Activated CD4-positive, alpha-beta T cell treated with anti-CD3 and anti-CD28 coated beads for 1 hour (primary cell): ENCODE measurements around the gene POLA1.
"Not testable (repeated sequence)": the region's sequence is repeated elsewhere in the genome, so short reads cannot be mapped to it uniquely, and the experiment has no call there.

Experiments
- DNase-seq: peaks from one replicate; pipeline ENCODE4 v3.0.0-alpha.2; 2020

POLA1 gene, protein sequence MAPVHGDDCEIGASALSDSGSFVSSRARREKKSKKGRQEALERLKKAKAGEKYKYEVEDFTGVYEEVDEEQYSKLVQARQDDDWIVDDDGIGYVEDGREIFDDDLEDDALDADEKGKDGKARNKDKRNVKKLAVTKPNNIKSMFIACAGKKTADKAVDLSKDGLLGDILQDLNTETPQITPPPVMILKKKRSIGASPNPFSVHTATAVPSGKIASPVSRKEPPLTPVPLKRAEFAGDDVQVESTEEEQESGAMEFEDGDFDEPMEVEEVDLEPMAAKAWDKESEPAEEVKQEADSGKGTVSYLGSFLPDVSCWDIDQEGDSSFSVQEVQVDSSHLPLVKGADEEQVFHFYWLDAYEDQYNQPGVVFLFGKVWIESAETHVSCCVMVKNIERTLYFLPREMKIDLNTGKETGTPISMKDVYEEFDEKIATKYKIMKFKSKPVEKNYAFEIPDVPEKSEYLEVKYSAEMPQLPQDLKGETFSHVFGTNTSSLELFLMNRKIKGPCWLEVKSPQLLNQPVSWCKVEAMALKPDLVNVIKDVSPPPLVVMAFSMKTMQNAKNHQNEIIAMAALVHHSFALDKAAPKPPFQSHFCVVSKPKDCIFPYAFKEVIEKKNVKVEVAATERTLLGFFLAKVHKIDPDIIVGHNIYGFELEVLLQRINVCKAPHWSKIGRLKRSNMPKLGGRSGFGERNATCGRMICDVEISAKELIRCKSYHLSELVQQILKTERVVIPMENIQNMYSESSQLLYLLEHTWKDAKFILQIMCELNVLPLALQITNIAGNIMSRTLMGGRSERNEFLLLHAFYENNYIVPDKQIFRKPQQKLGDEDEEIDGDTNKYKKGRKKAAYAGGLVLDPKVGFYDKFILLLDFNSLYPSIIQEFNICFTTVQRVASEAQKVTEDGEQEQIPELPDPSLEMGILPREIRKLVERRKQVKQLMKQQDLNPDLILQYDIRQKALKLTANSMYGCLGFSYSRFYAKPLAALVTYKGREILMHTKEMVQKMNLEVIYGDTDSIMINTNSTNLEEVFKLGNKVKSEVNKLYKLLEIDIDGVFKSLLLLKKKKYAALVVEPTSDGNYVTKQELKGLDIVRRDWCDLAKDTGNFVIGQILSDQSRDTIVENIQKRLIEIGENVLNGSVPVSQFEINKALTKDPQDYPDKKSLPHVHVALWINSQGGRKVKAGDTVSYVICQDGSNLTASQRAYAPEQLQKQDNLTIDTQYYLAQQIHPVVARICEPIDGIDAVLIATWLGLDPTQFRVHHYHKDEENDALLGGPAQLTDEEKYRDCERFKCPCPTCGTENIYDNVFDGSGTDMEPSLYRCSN (N-terminal part only)

GRCh38 chrX:24693453-24694202 lies at the start of gene POLA1:
POLA1 (plus strand) TSS chrX:24693918; CDS start chrX:24693962, 44 bp downstream.
- peak; percentile 31 for DNase-seq

- no peak for DNase-seq
Observed at GRCh38 chrX:24646006-24646405, 47.7 kb upstream of the POLA1 start.

DNA sequence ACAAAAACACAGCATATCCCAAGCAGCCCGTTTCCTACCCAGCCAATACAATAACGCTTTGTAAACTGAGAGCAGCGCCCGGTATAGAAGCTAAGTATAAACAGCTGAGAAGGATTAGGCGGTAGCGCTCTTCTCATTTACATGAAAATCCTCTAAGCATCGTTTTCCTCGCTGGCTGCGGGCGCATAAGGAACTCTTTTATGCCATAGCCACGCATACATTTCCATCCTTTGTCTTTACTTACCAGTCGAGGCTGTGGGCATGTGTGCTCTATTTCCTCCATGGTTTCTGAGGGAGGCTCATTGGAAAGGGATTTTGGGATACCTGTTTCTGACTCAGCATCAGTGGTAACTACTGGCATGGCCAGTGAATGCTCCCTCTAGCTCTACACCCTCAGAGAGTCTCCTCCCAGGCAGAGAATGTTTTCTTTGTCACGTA lies 47.0 kb upstream of the POLA1 start:
- no peak for DNase-seq

GRCh38 chrX:24647257-24648058 lies 46.3 kb upstream of the POLA1 start, which contains the start of gene PCYT1B:
PCYT1B (minus strand) TSS chrX:24647347; CDS start chrX:24647105, 242 bp downstream.
- DNase-seq = peak; percentile 34

- DNase-seq = no peak
Observed at GRCh38 chrX:24648495-24648894, 45.2 kb upstream of the POLA1 start.

DNA sequence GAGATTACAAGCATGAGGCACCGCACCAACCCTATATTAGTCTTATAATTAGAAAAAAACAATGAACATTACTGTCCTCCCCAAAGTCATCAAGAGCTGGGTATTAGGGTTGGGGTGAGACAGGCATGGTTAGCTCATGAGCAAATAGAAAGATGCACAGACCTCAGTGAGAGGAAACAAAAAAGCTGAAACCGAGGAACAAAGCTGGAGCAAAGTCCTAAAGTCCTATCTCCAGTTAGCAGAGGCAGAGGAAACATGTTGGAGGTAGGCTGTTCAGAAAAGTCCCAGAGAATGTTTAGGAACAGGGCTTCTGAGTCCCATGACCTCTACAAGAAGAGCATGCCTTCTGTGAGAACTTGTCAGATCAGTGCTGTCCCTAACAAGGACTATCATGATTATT lies 41.9 kb upstream of the POLA1 start:
- DNase-seq = no peak

DNA sequence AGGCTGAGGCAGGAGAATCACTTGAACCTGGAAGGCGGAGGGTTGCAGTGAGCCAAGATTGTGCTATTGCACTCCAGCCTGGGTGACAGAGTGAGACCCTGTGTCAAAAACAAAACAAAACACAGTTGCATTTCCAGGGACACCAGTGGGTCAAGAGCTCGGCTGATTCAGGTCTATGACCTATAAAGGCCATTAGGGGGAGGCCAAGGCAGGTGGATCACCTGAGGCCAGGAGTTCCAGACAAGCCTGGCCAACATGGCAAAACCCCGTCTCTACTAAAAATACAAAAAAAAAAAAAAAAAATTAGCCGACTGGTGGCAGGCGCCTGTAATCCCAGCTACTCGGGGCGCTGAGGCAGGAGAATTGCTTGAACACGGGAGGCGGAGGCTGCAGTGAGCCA lies 38.0 kb upstream of the POLA1 start:
- not testable (repeated sequence) for DNase-seq

- DNase-seq = no peak
Observed at GRCh38 chrX:24657671-24658386, 35.9 kb upstream of the POLA1 start.

DNA sequence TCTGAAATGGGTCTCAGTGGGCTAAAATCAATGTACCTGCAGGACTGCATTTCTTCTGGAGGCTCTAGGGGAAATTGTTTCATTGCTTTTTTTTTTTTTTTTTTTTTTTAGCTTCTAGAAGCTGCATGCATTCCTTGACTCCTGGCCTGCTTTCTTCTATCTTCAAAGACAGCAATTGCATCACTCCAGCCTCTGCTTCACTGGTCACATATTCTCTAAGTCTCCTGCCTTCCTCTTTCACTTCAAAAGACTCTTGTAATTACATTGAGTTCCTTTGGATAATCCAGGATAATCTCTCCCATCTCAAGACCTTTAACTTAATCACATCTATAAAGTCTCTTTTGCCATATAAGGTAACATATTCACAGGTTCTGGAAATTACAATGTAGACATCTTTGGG lies 35.3 kb upstream of the POLA1 start:
- DNase-seq = no peak

GRCh38 chrX:24659106-24659505 lies 34.6 kb upstream of the POLA1 start:
- no peak for DNase-seq

DNA sequence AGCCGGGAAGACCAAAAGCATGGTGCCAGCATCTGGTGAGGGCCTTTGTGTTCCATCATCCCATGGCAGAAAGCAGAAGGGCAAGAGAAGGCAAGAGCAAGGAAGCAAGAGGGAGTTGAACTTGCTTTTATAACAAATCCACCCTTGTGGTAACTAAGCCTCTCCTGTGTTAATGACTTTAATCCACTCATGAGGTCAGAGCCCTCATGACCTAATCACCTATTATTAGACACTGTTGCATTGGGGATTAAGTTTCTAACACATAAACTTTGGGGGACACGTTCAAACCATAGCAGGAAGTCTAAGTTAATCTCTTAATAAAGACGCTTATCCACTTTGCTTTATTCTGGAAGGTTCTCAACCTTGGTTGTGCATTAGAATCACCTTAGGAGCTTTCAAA lies 34.1 kb upstream of the POLA1 start:
- DNase-seq = no peak

DNA sequence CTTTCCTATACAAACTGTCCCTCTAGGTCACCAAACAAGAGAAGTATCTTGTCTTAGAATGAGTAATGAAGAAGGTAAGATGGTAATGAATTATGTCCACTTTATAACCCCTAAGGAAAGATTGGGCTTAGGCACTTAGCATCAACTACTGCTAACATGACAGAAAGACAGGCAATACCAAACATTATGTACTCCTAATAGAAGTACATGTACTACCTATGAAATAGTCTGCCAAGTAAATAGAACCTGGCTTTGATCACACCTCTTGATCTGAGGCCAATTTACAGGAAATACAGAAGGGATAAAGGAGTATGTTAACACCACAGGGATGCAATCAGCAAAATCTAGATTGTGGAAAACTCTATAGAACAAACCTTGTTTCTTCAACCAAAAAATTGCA lies 32.4 kb upstream of the POLA1 start:
- DNase-seq = no peak

- no peak for DNase-seq
Observed at GRCh38 chrX:24662352-24662751, 31.4 kb upstream of the POLA1 start.

DNA sequence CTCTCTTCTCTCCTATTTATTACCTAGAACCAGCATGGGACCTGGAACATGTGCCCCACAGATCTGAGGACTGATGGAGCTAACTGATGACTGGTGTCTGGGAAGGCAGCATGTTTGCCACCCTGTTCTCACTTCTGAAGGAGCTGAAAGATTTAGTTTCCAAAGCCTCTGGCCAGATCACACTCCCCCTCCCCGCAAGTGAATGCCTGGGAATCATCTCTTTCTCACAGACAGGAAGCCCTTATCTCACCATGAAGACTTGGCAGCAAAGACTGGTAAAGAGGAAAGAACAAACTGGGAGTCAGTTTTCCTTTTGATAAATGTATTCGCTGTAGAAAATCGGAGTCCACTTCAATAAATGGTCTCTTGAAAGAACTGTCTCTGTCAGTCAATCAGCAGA lies 25.6 kb upstream of the POLA1 start:
- DNase-seq = no peak

DNA sequence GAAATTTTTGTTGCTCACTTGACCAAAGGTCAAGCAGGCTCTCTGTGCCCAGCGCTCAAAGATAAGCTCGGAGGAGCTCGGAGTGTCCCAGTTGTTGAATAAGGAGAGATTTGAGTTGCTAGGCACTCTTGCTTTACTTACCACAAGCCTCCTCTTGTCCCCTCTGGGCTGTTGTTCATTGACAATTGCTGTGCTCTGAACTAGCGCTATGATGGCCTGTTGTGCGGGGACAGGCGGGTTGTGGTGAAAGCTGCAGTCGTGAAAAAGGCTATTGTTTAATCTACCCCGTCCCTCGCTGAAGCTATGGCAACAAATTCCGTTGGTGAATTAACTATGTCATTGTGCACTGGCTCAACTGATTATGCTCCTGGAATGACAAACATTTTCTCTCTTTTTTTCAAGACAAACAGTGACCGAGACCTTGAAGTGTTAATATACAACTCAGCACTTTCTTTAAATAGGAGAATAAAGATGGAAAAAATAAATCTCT lies 21.0 kb upstream of the POLA1 start:
- DNase-seq = no peak

DNA sequence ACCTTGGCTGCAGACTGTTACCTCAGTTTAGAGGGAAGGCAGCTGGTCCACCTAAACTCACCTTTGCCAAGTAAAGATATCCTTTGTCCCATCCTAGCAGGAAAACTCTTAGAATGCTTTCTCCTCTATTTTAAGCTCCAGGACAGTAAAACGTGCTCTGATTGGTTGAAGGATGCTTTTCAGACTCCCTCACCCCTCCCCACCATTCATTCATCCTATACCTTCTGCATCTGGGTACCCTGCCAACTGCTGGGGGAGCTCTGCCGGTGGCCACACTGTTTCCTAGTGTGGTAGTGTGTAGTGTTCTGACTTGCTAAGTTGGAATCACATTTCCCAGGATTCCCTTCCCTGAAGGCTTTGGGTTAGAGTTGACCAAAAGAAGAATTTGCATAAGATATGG lies 20.3 kb upstream of the POLA1 start:
- DNase-seq = no peak

DNA sequence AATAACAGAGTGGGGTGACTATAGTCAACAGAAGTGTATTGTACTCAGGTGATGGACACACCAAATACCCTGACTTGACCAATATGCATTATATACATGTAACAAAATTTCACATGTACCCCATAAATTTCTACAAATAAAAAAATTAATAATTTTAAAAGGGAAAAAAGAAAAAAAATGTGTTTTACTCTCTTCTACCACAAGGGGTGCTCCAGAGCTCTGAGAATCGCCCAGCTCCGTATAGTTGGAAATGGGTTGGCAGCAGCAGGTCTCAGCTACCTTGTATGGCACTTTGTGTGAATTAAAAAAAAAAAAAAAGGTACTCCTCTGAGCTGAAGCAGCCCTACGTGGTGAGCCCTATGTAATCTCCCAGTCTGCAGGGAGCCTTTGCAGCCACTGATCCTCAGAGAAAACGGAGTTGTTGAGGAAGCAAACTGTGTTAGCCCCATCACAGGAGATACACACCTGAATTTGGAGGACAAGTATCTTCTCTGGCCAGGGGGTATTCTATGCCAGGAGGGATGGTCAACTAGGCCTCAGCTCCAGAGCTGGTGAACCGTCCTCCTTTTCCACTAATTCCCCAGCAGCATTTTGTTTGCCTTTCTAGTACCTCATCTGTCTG lies 17.2 kb upstream of the POLA1 start:
- DNase-seq = no peak

DNA sequence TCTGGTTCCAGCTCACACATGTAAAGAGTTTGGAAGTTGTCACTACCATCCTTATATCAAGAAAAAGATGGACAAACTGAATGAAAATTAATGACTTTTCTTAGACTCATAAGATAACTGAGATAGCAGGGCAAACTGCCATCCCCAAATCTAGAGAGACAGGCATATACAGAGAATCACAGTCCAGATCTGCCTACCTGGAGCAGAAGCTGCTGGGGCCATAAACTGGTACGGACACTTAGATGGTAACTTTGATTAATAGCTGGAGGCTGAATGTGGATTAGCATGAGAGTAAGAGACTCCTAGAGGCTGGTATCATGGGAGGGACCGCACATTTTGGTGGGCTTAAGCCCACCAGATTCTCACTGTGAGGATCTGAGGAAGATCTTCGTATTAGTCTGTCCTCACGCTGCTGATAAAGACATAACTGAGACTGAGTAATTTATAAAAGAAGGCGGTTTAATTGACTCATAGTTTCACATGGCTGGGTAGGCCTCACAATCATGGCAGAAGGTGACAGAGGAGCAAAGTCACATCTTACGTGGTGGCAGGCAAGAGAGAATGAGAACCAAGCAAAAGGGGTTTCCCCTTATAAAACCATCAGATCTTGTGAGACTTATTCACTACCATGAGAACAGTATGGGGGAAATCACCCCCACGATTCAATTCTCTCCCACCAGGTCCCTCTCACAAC lies 10.8 kb upstream of the POLA1 start:
- DNase-seq = no peak

DNA sequence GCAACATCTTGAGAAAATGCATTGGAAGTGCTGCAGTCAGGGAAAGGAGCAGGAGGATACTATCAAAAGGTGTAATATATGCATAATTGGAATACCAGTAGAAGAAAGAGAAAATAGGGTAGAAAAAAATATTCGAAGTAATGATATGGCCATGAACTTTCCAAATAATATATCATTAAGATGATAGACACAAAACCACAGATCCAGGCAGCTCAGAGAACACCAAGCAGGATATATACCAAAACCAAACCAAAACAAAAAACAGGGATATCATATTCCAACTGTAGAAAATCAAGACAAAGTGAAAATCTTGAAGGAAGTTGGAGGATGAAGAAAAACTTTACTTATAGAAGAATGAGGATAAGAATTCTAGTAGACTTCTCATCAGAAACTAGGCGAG lies 9.7 kb upstream of the POLA1 start:
- DNase-seq = no peak
